HUDEP-2 (cell line): ENCODE results near the gene POLR1A.
A peak's percentile ranks its signal among the peaks of the same experiment; 100 is the strongest.

Source experiments
- DNase-seq, 76 experiments: peaks; one replicate each; lab custom pipeline; 2025; ENCODE audit not compliant: unreplicated experiment in 76 of 76; lab: John Stamatoyannopoulos, UW

Gene POLR1A

GRCh38 chr2:86097913-86098312, 7.8 kb downstream of the POLR1A start:
- no peak for DNase-seq

- DNase-seq = no peak
These were observed 8.4 kb downstream of the POLR1A start for GRCh38 chr2:86097114-86097896.

- DNase-seq = no peak
These were observed 11.5 kb downstream of the POLR1A start for GRCh38 chr2:86094229-86094628.

GRCh38 chr2:86087936-86088850, 17.5 kb downstream of the POLR1A start:
- DNase-seq = peak in 1 of 76 experiments; percentile 2

- no peak for DNase-seq
These were observed 22.9 kb downstream of the POLR1A start for GRCh38 chr2:86082756-86083155.

DNA sequence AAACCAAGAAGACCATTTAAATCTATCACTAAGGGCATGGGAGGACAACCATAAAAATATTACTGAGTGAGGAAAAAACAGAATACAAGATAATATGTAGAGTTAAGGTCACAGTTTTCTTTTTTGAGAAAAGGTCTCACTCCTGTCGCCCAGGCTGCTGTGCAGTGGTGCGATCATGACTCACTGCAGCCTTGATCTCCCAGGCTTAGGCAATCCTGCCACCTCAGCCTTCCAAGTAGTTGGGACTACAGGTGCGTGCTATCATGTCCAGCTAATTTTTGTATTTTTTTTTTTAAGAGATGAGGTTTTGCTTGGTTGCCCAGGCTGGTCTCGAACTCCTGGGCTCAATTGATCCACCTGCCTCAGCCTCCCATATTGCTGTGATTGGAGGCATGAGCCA, 24.0 kb downstream of the POLR1A start:
- no peak for DNase-seq

- DNase-seq = peak in 52 of 76 experiments; percentile 3 to 66 (median 34)
These were observed 25.4 kb downstream of the POLR1A start for GRCh38 chr2:86079981-86080911.

DNA sequence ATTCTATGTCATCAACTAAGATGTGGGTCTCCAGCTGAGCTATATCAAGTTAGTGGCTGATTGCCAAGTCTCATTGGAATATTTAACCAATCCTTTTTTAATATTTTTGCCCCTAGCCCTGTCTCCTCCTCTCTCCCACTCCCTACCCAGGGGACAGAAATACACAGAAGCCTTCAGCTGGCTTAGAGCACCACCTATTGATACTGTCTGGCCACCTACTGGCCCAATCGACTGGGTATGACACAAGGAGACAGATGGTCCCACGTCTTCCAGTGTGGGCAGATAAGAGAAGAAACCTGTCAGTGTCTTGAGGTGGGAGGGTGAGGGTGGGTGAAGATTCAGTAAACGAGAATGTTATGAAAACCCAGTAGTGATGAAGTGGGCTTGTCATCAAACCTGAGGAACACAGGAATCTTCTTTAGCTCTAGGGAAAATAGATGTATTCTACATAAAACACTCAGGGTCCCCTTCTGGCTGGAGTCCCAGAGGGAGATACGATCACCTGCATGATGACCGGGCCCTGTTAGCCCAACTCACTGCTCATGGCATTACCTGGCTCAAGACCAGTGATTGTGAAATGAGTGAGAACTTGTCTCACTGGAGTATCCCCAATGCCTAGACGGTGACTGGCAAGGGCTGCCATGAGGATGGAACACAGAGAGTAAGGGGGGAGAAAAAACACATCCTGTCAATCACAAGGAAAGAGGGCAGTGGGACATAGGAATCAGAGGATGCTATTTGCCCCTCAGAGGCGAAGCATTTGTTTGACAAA, 26.7 kb downstream of the POLR1A start:
- DNase-seq = peak in 6 of 76 experiments; percentile 2 to 26 (median 6)

- DNase-seq = no peak
These were observed 29.8 kb downstream of the POLR1A start for GRCh38 chr2:86075886-86076285.

DNA sequence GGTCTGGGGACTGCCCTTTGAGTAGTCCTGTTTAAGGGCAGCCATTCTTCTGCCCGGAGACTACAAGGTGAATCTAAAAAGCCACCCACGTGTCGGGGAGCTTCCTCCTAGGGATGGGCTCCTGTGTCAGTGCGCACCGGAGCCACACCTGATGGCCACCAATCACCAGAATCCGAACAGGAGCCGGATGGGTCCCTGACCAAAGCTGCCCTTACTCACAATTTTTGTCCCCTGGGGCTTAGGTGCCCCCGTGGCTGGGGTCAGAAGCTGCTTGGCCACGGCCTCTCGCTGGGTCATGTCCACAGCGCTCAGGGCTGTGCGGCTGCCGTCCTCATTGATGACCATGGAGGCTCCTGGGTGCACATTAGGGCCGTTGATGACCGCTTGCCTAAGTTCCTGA, 30.9 kb downstream of the POLR1A start:
- no peak for DNase-seq

- DNase-seq = no peak
These were observed 31.4 kb downstream of the POLR1A start for GRCh38 chr2:86074256-86074655.

DNA sequence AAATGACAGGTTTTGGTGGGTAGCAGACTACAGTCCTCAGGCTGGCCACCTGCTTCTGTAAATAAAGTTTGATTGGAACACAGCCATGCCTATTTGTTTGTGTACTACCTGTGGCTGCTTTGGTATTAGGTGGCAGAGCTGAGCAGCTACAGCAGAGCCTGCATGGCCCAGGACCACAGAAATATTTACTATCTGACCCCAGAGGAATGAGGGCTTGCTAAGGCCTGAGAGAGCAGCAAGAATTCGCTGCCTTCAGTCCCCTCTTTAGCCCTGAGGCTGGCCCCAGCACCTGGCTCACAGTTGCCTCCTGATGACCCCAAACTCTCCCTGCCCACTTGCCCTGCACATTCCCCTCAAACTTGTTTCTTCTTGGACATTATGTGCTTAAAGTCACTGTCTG, 32.5 kb downstream of the POLR1A start:
- DNase-seq = no peak

GRCh38 chr2:86072271-86072858, 33.3 kb downstream of the POLR1A start:
- no peak for DNase-seq

DNA sequence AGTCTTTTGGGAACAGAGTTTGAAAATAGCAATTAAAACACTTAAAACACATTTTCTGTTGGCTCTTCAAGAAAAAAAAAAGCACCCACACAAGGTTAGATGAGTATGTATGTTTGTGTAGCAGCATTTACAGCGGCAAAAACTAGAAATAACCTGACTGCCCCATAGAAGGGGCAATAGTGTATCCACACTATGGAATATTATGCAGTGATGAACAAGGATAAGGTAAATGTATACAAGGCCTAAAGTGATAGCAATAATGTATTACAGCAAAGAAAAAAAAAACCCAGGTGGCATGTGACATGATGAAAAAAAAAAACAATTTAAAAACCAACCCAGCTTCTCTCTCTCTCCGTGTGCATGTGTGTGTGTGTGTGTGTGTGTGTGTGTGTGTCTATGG, 34.8 kb downstream of the POLR1A start:
- DNase-seq = no peak

GRCh38 chr2:86069783-86070339, 35.8 kb downstream of the POLR1A start:
- DNase-seq = no peak

GRCh38 chr2:86069091-86069685, 36.5 kb downstream of the POLR1A start:
- no peak for DNase-seq

GRCh38 chr2:86068648-86069047, 37.0 kb downstream of the POLR1A start:
- no peak for DNase-seq

DNA sequence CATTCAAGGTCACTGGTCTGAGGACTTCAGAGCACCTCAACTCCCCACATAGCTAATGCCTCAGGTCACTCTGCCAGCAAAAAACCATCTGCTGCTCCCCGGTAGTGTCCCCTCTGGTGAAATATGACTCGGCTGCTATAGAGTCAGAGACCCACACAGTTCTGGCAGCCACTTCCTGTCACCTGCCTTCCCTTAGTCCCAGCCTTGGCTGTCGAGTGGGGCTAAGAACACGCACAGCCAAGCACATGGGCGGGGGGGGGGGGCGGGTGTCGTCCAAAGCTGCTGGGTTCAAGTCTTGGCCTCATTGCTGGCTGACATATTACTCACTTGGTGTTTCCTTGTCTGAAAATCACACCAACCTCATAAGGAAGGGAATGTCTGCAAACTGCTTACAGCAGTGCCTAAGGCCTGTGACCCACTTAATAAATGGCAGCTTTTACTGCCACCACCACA, 37.5 kb downstream of the POLR1A start:
- DNase-seq = no peak

GRCh38 chr2:86066915-86067314, 38.8 kb downstream of the POLR1A start:
- DNase-seq = no peak
